Central memory CD8-positive, alpha-beta T cell (primary cell): ENCODE results near the gene KCTD8.

Experiments
- ATAC-seq: fragments of 150-1000 bp; cut with Tn5 transposase; replicated peaks from 2 replicates; pipeline ENCODE4 v1.10.0; 2022; ENCODE audit warnings: mild to moderate bottlenecking, moderate FRiP score, moderate number of reproducible peaks; ENCODE audit not compliant: poor library complexity, severe bottlenecking; ENCODE audit errors: extremely low read depth
- DNase-seq, 2 donors: peaks; one replicate each; pipeline ENCODE4 v3.0.0; 2021; ENCODE audit warnings: low spot score in 2 of 2
- H3K27ac Mint-ChIP-seq: one replicate; pipeline ENCODE4 v1.8.0; 2022; ENCODE audit warnings: low read depth, mild to moderate bottlenecking, moderate library complexity, mixed read lengths
- H3K27me3 Mint-ChIP-seq: one replicate; pipeline ENCODE4 v1.8.0; 2022; ENCODE audit warnings: mixed read lengths
- H3K36me3 Mint-ChIP-seq: one replicate; pipeline ENCODE4 v1.8.0; 2022; ENCODE audit warnings: mild to moderate bottlenecking, moderate library complexity, mixed read lengths; ENCODE audit not compliant: insufficient read depth
- H3K4me1 Mint-ChIP-seq: one replicate; pipeline ENCODE4 v1.8.0; 2022; ENCODE audit warnings: mixed read lengths
- H3K4me3 Mint-ChIP-seq: one replicate; pipeline ENCODE4 v1.8.0; 2022; ENCODE audit warnings: mild to moderate bottlenecking, moderate library complexity, mixed read lengths
- H3K9me3 Mint-ChIP-seq: one replicate; pipeline ENCODE4 v1.8.0; 2022; ENCODE audit warnings: mixed read lengths

KCTD8 gene

DNA sequence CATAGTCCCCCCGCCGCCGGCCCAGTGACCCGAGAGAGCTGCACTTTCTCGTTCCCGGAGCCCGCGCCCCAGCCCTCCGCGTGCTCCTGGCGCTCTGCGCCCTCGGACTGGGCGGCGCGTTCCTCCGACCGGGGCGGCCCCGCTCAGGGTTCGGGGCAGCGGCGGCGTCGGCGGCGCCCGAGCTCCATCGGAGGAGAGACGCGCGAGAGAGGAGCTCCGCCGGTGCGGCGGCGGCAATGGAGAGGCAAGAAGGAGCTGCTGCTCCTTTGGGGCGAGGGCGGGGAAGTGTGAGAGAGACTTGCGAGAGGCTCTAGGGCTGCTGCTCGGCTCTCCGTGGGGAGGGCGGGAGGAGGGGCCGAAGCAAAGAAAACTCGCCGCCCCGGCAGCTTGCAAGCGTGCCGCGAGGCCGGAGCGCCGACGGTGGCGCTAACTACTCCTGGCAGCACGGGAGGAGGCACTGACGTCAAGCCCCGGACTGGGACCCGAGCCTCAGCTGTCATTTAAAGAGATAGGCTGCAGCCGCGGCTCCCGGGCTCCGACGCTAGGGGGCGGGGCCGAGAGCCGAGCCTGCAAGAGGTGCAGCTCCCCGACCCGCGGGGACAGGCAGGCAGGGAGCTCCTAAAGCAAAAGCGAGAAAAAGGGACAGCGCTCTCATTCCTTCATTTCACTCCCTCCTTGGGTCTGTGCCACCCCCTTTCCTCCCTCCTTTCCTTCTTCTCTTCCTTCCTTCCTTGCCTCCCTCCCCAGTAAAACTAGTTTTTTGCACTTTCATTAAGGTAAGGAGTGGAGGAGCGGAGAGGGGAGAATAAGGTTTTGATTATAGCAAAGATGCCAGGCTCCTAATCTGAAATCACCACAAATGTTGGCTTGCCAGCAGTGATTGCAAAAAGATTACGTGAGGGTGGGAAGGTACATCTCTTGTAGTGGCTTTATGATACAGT is at the start of gene KCTD8:
KCTD8 (minus strand) TSS at position 289 of the 941 bp plus-strand sequence.
- Mint-ChIP-seq H3K27ac (no peak within 1 kb of the TSS), H3K4me1 (peaks cover 5% of the 10 kb centered on the region), H3K9me3 (no peaks in the 10 kb centered on the region), H3K36me3 (no peaks in the 10 kb centered on the region), H3K27me3 (peaks cover 40% of the 10 kb centered on the region), H3K4me3 (peak within 1 kb of the TSS; percentile 49)
- DNase-seq: no peak
- peak; percentile 52 for ATAC-seq

DNA sequence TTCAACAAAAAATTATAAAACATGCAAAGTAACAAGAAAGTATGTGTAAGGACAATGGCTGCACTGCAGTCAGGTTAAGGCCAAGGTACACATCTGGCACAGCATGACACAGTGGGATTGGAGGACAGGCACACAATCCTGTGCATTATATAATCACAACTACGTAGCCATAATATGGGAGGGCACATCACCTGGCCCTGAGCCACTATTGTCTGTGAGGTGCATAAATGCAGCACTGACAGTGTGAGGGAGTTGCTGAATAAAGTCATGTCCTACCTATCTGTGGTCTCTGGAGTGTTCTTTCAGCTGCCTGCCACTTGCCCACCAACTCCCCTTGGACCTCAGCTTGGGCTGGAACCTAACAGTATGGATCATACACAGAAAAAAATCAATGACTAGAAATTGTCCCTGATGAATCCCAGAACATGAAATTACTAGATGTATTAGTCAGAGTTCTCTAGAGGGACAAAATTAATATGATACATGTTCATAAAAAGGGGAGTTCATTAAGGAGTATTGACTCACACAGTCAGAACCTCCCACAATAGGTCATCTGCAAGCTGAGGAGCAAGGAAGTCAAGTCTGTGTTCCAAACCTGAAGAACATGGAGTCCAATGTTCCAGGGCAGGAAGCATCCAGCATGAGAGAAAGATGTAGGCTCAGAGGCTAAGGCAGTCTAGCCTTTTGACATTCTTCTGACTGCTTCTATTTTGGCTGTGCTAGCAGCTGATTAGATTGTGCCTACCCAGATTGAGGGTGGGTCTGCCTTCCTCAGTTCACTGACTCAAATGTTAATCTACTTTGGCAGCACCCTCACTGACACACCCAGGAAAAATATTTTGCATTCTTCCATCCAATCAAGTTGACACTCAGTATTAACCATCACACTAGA is 46.4 kb upstream of the KCTD8 start:
- Mint-ChIP-seq H3K27ac (no peak overlapping the region), H3K27me3 (no peaks in the 10 kb centered on the region), H3K4me3 (no peak overlapping the region), H3K4me1 (no peaks in the 10 kb centered on the region), H3K36me3 (no peaks in the 10 kb centered on the region), H3K9me3 (peaks cover 7% of the 10 kb centered on the region)
- DNase-seq (no peak), ATAC-seq (no peak)

DNA sequence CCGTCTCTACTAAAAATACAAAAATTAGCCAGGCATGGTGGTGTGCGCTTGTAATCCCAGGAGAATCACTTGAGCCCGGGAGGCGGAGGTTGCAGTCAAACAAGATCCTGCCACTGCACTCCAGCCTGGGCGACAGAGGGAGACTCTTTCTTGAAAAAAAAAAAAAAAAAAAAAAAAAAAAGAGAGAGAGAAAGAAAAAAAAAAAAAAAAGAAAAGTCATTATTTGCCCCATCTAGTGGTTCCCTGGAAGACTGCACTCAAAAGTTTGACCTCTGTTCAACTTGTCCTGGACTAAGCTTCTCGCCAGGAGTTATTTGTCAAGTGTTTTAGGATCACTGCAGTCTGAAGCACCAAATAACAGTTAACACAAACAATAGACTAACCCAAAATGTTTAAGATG is 45.3 kb upstream of the KCTD8 start:
- Mint-ChIP-seq H3K4me1 (no peaks in the 10 kb centered on the region), H3K9me3 (no peaks in the 10 kb centered on the region), H3K4me3 (no peak overlapping the region), H3K27me3 (no peaks in the 10 kb centered on the region), H3K36me3 (no peaks in the 10 kb centered on the region), H3K27ac (no peak overlapping the region)
- DNase-seq: no peak
- no peak for ATAC-seq

DNA sequence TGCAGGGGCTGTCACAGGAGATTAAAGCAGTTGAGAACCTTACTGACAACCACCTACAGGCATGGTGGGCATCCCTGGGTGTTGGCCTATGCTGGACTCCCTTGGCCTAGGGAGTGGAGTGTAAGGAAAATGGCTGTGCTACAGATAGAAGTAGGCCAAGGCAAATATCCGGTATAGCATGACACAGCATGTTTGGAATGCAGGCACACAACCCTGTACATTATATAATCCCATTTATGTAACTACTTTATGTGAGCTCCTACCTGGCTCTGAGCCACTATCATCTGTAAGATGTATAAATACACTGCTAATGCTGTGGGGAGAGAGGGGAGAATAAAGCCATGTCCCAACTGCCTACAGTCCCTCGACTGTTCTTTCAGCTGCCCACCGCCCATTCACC is 38.7 kb upstream of the KCTD8 start:
- Mint-ChIP-seq H3K27ac (no peak overlapping the region), H3K4me3 (no peak overlapping the region), H3K9me3 (no peaks in the 10 kb centered on the region), H3K36me3 (no peaks in the 10 kb centered on the region), H3K4me1 (no peaks in the 10 kb centered on the region), H3K27me3 (no peaks in the 10 kb centered on the region)
- no peak for DNase-seq
- no peak for ATAC-seq

DNA sequence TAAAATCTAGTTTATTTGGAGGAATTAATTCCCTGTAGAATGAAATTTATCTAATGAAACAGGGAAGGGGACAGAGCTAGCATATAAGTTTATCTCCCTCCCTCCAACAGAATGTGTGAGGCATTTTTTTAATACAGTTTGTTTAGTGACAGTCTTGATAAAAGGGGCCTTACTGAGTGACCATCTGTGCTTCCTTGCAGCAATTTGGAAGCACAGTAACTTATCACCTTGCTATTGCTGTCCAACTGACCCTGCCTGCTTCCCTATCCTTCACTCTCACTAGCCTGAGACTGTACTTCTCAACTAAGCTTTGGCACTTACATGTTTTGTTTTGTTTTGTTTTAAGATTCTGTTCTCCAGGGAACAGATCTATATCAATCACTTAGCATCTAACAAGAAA is 31.1 kb upstream of the KCTD8 start:
- no peak overlapping the region for H3K4me3 Mint-ChIP-seq
- ATAC-seq (no peak), DNase-seq (no peak)
- H3K27ac Mint-ChIP-seq: no peak overlapping the region
- no peaks in the 10 kb centered on the region for H3K4me1 Mint-ChIP-seq
- H3K27me3 Mint-ChIP-seq: no peaks in the 10 kb centered on the region
- H3K36me3 Mint-ChIP-seq: no peaks in the 10 kb centered on the region
- H3K9me3 Mint-ChIP-seq: peaks cover 9% of the 10 kb centered on the region

DNA sequence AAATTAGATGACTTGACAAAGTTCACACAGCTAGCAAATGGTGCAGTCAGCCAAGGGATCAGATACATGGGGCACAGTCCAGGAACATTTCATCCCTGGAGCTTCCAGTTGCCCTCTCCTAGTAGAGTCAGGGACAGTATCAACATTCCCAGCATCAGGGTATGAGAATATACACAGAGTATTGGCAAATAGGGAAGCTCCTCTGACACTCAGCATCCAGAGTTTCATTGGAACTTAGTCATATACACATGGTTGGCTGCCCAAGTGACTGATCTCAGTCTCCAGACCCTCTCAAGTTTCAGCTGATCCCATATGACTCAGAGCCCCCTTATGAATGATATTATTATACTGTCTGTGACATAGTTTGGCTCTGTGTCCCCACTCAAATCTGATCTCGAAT is 13.7 kb upstream of the KCTD8 start:
- no peak for ATAC-seq
- Mint-ChIP-seq H3K4me3 (no peak overlapping the region), H3K27ac (no peak overlapping the region), H3K4me1 (no peaks in the 10 kb centered on the region), H3K27me3 (no peaks in the 10 kb centered on the region), H3K9me3 (peaks cover 16% of the 10 kb centered on the region), H3K36me3 (peaks cover 2% of the 10 kb centered on the region)
- DNase-seq: no peak

DNA sequence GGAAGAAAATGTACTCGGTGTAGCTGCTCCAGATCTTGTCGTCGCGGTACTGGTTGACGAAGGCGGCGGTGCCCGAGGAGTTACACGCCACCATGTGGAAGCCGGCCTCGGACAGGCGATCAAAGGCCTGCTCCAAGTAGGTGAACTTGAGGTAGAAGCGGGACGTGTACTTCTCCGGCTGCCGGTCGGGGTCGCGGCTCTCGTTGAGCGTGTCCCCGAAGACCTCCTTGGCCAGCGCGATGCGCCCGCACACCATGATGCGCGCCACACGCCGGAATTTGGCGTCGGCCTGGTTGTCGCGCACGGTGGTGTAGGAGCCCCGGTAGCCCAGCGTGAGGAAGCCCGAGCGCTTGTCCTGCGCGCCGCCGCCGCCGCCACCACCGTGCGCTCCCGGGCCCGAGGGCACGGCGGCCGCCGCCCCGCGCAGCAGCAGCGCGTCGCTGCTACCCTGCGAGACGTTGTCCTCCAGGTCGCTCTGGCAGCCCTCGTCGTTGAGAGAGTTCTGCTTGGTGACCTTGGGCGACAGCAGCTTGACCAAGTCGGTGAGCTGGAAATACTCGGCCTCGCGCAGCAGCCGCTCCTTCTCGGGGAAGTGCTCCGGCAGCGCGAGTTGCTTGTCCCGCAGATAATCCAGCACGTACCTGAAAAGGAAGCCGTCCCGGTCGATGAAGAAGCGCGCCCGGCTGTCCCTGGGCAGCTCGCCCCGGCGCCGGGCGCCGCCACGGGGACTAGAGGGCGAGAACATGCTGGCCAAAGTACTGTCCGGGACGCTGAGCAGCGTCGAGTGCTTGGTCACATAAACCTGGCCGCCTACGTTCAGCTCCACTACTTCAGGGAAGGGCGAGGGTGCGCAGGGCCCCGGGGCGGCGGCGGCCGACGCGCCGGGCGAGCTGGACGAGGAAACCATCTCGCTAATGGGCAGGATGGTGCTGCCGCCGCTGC is 775 bp downstream of the KCTD8 start:
- Mint-ChIP-seq H3K4me1 (peaks cover 5% of the 10 kb centered on the region), H3K36me3 (no peaks in the 10 kb centered on the region), H3K4me3 (no peak overlapping the region), H3K27ac (no peak overlapping the region), H3K27me3 (peaks cover 40% of the 10 kb centered on the region), H3K9me3 (no peaks in the 10 kb centered on the region)
- ATAC-seq (no peak), DNase-seq (no peak)

DNA sequence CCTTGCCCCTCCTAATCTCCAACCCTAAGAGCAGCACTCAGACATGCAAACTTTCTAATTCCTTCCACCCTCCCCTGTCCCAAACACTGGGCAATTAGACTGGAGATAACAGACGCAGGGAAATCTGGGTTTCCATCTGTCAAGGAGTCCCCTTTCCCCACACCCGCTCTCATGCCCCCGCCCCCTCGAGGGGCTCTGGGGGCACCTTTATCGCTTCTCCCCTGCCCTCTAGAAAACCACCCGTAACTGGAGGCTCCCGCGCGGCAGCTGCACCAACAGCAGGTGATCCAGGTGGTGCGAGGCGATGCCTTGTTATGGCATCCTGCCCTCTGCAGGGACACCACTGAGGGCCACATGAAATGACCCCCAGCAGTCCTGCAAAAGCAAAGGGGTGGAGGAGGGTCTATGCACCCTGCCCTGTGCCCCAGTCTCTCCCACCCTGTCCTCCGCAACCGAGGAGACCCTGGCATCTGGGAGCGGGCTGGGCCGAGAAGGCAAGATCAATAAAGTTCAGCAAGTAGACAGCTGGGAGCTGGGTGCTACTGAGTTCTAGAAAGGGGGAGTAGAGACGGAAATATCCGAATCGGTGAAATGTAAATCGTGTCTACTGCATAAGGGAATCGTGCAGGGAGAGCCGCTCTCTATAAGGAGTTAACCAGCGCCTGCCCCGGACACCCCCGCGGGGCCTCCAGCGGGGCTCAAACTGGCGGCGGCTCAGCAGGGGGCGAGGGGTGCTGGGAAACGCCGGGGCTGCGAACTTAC is 1.6 kb downstream of the KCTD8 start:
- H3K27ac Mint-ChIP-seq: no peak overlapping the region
- H3K4me3 Mint-ChIP-seq: no peak overlapping the region
- H3K9me3 Mint-ChIP-seq: no peaks in the 10 kb centered on the region
- peaks cover 5% of the 10 kb centered on the region for H3K4me1 Mint-ChIP-seq
- ATAC-seq: no peak
- peaks cover 40% of the 10 kb centered on the region for H3K27me3 Mint-ChIP-seq
- DNase-seq: no peak
- no peaks in the 10 kb centered on the region for H3K36me3 Mint-ChIP-seq

DNA sequence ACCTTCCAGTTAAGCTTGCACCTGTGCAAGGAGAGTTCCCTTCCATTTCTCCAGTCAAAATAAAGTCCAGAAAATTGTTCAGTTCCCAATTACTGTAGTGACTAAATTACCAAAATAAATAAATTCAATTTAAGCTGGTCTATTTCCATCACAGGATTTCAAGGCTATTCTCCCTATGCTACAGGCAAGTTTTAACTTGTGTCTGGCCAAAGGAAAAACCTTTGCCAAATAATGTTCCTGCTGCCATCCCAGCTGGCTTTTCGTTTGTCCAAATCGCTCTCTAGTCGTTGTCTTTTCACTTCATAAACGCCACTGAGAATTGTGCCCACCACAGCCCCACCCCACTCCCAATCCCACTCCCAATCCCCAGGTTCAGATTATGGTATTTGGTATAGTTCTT is 2.4 kb downstream of the KCTD8 start:
- DNase-seq (no peak), ATAC-seq (no peak)
- no peaks in the 10 kb centered on the region for H3K36me3 Mint-ChIP-seq
- peaks cover 5% of the 10 kb centered on the region for H3K4me1 Mint-ChIP-seq
- no peaks in the 10 kb centered on the region for H3K9me3 Mint-ChIP-seq
- H3K27me3 Mint-ChIP-seq: peaks cover 37% of the 10 kb centered on the region
- no peak overlapping the region for H3K4me3 Mint-ChIP-seq
- no peak overlapping the region for H3K27ac Mint-ChIP-seq

DNA sequence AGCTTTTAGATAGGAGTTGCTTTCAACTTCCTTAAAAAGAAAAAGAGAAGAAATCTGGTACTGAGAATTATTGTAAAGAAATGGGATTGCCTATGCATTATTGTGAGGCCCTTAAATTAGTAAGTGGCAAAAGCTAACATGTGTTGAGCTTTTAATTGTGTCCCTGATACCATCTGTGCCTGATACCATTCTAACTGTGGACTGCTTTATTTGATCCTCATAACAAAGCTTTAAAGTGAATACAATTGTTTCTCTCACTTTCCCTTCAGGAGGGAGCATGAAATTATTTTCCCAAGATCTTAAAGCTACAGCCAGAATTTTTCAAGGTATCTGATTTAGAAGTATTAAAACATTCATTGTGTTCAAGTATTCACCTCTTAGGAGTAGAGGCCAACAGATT is 9.9 kb downstream of the KCTD8 start:
- H3K9me3 Mint-ChIP-seq: no peaks in the 10 kb centered on the region
- H3K27ac Mint-ChIP-seq: no peak overlapping the region
- ATAC-seq: no peak
- H3K36me3 Mint-ChIP-seq: no peaks in the 10 kb centered on the region
- H3K27me3 Mint-ChIP-seq: no peaks in the 10 kb centered on the region
- H3K4me3 Mint-ChIP-seq: no peak overlapping the region
- no peaks in the 10 kb centered on the region for H3K4me1 Mint-ChIP-seq
- no peak for DNase-seq

DNA sequence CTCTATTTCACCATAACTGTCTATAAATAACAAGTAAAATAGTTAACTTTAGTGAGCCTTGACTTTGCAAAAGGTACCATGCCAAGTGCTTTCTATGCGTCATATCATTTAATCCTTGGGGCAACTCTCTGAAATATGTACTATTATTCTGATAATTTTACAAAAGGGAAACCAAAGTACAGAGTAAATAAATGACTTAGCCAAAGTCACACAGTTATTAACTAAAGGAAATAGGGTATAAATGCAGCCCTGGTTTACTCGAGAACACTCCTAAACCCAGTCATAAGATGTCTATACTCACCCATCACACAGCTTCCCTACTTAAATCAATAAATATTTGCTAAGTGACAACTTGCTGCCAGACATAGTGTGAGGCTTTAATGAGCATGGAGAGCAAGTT is 14.4 kb downstream of the KCTD8 start:
- DNase-seq (no peak), ATAC-seq (no peak)
- no peaks in the 10 kb centered on the region for H3K27me3 Mint-ChIP-seq
- no peak overlapping the region for H3K27ac Mint-ChIP-seq
- no peaks in the 10 kb centered on the region for H3K4me1 Mint-ChIP-seq
- peaks cover 2% of the 10 kb centered on the region for H3K9me3 Mint-ChIP-seq
- no peak overlapping the region for H3K4me3 Mint-ChIP-seq
- no peaks in the 10 kb centered on the region for H3K36me3 Mint-ChIP-seq
